NCI-H2081 treated with DMSO at 0.1 percent for 48 hours (cell line): ENCODE data around the gene TRUB1.

Experiments
- DNase-seq: peaks from one replicate; lab custom pipeline; 2025; lab: John Stamatoyannopoulos, UW

Gene TRUB1

DNA sequence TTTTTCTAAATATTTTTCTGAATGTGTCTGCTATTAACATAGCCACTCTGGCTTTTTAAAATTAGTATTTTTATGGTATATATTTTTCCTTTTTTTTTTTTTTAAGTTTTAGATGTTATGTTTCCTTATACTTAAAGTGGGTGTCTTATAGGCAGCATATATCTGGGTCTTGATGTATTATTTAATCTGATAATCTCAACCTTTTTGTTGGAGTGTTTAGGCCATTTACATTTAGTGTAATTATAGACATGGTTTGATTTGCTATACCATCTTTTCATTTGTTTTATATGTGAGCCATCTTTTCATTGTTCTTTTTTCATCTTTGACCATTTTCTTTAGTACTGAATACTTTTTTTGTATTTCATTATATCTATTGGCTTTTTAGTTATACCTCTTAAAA, 45.0 kb downstream of the TRUB1 start:
- no peak for DNase-seq

DNA sequence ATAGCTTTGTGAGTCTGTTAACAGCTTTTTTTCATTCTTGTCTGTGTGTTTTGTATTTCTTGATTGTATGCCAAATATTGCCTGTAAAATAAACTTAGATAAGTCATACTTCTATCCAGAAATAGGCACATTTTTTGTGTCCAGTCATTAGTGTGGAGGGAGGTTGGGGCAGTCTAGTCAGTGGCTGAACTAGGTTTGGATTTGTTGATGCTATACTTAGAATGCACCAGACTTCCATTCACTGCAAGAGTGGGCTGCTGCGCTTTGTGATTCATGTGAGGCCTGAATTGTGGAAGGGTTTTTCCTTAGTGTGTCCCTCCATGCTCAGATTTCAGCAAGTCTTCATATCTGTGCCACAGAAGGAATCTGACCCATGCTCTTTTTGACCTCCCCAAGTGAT, 50.0 kb downstream of the TRUB1 start:
- DNase-seq: no peak

DNA sequence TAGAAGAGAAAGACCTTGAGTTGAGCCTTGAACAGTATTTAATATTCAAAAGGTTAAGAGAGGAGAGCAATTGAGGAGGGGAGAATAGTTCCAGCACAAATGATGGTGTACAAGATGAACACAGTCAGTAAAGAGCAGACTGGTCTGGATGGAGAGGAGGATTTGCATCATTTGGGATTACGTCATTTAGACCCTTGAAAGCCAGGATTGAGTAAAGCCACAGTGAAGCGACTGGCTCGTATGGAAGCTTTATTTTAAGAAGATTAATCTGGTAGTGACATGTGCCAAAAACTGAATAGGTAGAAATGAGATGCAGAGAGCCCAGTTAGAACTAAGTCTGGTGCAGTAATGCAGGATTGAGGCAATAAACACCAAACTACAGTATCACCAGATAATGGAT, 52.6 kb downstream of the TRUB1 start:
- no peak for DNase-seq

DNA sequence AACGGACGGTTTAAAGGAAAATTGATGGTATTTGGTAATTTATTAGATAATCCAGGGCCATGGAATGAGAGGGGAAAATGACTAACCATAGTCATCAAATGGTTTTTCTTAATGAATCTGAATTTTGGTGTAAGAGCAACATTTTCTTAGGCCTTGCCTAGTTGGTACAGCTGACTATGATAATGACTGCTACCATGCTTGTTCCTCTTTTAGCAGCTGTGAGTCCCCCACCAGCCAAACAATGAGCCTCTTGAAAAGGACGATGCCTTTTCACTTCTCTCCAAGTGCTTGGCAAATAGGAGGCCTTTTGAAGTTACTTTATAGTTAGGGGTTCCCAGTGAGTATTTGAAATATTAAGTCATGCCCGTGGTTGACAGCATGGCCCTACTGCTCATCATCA, 53.0 kb downstream of the TRUB1 start:
- DNase-seq: no peak

DNA sequence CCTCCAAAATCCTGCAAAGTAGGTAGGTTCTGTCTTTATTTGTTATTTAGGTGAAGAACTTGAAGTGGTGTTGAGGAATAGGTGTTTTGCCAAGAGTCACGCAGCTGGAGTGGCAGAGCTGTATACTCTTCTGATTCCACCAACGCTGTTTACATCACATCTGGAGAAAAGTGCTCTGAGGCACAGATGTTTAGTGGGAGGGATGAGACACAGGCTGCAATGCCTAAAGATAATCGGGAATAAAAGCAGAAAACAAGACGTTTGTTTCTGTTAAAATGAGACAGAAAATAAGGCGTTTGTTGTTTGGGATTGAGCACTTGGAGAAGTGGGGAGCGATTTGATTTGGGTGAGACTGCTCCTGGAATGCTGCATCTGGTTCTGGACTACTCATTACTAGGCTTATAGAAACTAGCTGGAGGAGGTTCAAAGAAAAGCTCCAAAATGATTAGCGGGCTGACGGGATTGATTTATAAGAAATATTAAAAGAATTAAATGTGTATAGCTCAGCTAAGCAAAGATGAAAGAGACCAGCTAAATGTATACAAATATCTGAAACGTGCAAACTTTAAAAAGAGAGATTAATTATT, 54.3 kb downstream of the TRUB1 start:
- DNase-seq: no peak

DNA sequence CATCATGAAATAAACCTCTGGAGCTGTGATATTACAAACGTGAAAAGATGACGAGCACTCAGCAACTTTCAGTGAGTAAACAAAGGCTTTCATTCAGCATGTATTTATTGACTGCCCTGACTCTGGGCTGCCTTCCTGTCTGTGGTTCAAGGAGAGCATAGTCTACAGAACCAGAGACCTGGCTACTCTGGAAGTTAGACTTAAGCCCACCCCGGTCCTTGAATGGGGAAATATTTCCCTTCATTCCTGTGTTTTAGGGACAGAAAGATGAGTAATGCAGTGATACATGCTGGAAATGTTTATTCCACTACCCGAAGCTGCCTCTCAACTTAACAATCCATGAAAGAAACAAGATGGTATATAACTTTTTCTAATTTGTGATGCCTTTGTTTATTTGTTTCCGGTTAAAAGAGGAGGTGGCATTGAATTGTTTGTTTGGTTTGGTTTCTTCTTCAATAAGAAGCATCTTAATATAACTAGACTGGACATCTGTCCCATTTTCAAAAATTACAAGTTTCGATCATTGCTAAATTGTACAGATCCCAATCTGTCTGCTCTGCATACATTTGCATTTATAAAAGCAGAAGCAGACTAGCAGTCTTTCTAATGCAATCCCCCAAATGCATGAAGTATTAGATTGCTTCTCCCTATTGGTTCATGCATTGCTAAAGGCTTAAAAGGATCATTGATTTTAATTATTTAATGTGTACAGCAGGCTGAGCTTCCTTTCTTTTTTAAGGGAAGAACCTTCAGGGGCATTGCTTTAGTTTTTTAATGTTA, 57.7 kb downstream of the TRUB1 start:
- DNase-seq: no peak

DNA sequence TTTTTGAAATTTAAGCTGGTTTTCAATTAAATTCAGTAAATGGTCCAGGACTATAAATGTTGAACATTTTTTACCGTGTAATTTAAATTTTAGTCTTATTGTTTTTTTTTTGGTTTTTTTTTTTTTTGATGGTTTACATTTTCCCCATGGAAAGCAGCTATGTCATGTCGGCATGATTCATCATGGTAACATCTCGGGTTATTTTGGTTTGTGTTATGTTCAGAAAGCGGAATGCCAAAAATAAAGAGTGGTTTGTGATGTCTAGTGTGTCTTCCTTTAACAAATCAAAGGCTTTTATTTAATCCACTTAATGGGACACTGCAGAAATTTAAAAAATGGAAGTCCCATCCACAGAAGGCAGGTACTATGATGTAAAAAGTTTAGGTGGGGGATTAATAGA, 58.5 kb downstream of the TRUB1 start:
- no peak for DNase-seq

DNA sequence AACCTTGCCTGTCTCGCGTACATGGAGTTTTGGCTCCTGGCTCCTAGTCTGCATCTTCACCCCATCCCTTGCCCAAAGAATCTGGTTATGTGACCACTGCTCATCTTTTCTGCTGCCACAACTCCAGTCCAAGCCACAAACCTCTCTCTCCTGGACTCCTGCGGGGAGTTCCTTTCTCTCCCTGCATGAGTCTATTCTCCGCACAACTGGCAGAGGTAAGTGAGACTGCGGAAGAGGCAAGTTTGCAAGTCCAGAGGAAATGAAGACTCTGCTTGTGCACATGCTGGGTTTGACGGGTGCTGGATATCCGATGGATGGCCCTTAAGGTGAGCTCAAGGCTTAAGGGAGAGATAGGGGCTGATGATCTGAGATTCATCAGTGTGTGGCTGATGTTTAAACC, 61.0 kb downstream of the TRUB1 start:
- DNase-seq: no peak

DNA sequence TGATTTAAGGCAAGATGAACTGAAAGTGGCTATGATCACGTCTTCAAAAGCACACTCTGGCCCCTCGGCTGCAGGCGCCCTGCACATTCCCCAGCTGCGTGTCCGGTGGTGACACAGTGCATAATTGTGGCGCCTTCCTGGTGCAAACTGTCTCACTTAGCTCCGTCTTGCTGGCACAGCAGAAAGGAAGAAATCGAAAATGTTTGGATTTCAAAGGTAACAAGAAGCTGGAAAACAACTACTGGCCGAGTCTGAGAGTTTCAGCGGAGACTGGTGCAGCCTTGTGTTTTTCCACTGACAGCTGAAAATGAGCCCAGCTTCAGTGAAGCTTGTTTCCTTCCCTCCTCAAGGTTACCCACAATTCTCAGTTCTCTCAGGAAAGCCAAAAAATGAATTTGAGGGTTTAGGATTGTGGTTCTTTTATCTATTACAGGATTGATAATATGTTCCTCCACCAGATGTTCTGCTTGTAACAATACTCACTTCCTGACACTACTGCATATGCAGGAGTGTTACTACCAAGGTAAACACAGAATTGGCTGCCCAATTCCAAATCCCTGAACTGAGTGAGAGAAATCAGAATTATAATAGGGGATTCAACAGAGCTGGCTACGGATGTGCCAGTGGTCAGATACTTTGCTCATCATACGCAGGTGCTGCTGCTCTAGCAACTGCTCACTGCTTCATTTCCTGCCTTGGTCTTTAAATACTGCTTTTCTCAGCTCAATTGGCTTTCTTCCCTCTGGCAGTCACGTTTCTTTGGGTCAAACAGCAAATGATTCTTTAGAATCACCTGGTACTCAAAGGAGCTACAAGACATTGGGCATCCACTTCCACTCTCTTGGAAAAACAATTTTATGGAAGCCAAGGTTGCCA, 63.7 kb downstream of the TRUB1 start:
- DNase-seq: no peak

DNA sequence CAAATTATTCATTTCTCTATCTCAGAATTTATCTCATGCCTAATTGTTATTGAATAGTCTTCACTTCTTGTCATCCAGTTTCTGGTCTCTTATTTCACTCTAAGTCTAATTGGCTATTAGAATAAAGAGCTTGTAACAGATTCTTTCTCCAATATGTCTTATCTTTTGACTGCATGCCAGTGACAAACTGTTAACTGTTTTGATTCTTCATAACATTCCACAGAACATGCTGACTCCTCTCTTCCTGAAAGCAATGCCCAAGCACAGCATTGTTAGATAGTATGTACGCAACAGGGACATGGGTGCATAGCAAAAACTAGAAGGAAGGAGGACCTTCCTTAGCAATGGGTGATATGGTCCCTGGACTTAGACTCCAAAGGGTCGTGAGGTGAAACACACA, 65.4 kb downstream of the TRUB1 start:
- no peak for DNase-seq

DNA sequence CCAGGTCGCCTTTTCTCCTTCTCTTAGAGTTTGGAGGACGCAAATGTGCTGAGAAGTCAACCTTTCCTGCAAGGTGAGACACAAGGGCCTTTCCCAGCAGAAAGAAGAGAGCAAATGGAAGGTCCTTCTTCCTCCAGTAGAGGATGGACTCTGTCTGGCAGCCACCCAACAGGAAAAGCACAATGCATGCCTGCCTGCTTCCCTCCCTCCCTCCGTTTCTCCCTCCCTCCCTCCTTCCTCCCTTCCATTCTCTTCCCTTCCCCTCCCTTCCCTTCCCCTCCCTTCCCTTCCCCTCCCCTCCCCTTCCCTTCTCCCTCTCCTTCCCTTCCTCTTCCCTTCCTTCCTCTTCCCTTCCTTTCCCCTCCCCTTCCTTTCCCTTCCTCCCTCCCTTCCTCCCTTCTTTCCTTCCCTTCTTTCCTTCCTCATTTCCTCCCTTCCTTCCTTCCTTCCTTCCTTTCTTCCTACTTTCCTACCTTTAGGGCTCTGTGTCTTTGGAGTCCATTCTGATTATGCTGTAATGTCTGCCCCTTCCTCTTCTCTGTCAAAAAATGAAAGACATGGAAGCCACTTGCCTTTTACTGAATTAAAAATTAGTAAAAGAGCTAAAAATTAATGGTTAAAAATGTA, 66.4 kb downstream of the TRUB1 start:
- DNase-seq: no peak

DNA sequence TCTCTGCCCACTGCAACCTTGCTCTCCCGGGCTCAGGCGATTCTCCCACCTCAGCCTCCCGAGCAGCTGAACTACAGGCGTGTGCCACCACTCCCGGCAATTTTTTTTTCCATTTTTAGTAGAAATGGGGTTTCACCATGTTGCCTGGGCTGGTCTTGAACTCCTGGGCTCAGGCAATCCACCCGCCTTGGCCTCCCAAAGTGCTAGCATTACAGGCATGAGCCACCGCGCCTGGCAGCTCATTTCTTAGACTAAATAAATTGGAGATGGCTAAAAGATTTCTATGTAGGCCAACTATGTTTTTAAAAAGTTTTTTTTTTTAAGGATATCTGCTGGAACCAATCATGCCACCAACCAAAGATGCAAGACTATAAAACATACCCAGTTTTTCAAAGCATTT, 67.8 kb downstream of the TRUB1 start:
- no peak for DNase-seq

DNA sequence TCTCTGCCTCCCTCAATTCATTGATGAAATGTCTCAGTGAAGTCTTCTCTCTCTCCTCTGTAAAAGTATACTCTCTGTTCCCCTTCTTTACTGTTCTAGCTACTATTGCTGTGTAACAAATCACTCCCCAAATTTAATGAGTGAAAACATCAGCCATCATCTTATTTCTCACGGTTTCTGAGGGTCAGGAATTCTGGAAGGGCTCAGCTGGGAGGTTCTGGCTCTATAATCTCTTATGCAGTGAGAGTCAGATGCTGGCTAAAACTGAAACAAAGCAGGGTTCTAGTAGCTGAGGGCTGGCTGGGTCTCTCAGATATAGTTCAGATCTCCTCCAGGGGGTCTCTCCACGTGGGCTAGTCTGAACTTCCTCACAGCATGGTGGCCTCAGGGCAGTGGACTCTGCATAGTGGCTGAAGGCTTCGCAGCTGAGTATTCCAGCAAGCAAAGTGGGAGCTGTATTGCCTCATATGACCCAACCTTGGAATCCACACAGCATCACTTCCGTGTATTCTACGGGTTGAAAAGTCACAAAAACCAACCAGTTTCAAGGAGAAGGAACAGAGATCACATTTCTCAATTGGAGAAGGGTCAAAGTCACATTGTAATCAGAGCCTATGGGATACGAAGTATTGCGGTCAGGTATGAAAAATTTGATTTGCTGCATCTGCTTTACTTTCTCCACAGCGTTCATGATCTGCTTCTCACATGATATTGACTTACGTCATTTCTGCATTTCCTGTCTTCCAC, 80.4 kb downstream of the TRUB1 start:
- no peak for DNase-seq

DNA sequence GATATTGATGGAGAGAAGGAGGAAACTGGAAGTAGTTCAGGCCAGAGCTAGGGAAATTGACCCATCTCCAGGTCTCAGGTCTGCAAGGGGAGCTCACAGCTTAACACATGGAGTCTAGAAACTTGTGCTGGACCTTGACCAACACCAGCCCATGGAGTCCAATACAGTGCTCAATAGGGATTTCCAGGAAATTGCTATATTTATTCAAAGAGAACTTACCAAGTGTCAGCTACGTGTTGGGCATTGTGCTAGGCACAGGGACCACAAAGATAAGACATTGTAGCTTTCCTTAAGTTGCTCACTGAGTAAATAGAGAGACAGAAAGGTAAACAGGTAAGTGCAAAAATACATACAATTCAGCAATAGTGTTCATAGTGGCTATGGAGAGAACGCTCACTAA, 82.5 kb downstream of the TRUB1 start:
- DNase-seq: no peak

DNA sequence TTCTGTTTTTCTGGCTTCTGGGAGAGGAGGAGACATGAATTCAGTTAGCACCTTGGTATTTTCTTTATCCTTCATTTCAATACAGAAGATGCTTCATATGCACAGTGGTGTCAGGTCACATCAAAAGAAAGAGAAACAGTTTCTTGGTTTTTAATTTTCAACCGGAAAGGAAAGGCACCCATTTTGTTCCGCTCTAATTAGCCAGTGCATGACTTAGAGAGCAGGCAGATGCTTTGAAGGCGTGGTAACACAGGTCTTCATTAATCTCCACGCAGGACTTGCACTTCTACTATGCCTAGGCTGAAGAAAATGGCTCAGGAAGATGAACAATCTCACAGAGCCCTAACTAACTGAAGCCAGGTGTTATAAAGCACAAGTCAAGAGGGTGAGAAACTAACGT, 84.7 kb downstream of the TRUB1 start:
- no peak for DNase-seq

DNA sequence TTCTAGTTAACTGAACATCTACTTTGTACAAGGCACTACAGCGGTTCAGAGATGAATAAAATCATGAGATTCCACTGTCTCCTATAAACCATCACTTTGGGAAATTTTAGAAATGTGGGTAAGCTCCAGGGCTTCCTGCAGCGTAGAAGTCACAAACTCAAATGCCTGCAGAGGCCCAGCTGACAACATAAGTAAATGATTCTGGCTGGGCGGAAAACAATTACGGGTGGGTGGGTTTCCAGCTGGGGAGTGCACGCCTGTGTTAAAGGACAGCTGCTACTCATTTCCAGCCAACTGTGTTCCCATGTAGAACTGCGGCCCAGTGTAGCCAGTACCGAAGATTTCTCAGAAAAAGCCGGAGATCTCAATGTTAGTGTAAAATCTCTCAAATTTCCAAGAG, 85.7 kb downstream of the TRUB1 start:
- no peak for DNase-seq

DNA sequence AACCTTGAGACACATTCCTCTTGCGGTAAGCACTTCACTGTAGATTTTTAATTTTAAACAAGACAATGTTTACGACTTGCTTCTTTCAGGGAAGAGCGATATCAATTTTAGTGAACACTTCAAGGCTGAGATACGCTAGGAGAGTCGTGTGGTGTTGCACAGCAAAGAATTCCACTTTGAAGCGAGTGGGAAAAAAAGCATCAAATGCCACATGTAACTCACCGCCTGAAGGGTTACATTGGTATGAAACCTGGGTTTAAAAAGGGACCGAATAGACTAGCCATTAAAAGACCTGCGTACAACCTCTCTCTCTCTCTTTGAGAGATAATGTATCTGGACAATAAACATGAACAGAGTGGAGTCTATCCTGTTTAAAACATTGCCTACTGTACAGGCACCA, 86.4 kb downstream of the TRUB1 start:
- DNase-seq: no peak

DNA sequence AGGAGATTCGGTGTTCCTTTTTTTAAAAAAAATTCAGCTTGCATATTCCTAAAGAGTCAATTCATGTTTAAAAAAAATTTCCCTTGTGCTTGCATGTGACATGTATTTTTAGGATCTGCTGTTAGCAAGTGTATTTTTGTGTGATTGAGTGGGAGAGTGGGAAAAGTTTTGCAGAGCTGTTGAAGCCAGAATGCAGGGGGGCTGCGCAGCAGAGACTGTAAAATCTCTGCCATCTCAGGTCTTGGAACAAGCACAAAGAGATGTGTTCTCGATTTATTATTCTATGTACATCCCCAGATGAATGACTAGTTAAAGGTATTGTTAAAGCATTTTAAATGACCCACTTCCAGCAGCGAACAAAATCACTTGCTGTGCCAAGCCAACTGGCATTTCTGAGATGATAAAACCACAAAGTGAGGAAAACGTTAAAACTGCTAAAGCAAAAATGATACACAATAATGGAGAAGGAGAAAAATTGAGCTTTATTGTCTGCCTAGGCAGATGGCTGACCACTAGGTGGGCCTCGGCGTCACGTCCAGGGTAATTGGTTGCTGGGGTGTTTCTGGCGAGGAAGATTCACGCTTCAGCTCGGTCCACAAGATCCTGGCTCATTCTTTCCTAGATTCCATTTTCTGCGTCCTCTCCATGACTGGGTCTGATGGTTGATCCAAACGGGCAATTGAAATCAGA, 88.2 kb downstream of the TRUB1 start:
- peak; percentile 27 for DNase-seq

DNA sequence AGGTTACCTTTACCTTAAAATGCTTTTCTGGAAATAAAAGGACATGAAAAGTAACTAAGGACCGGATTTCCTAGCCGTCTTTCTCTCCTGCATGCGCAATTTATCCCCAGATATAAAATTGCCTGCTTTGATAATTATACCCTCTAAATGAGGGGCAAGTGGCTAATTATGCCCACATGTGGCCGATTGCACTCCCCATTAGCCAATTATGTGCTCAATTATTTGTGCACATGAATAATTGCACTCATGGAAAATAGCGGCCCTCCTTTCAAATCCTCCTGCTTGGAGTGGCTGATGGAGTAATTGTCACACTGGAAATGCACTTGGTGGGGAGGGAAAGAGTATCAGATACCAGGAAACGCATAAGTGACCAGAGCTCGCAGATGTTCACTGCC, 88.7 kb downstream of the TRUB1 start:
- DNase-seq: no peak
